Endothelial cell of umbilical vein (primary cell): ENCODE data around the gene UGT1A7. TPM values are rescaled to one million over a fixed set of nuclear protein-coding genes. Genes with fewer than 3 reads are reported as not detected.

Experiments
- BruUV-seq: library from RNA; stranded (reverse); fragments of 400-500 nt; replicated peaks from 2 replicates; lab custom pipeline; 2021; lab: Mats Ljungman, UMichigan
- CTCF ChIA-PET: fragments of 300-600, 350-600 bp; sonication (Branson Sonifier 250); formaldehyde crosslinking; loops from one replicate; lab custom pipeline; 2021; ENCODE audit warnings: antibody characterized with exemption, inconsistent platforms; lab: Charles Lee
- POLR2A ChIA-PET: fragments of 300-600, 350-600 bp; sonication (Branson Sonifier 250); formaldehyde crosslinking; loops from one replicate; lab custom pipeline; 2021; ENCODE audit warnings: antibody characterized with exemption, inconsistent platforms; lab: Charles Lee
- DNase-seq: peaks from one replicate; pipeline ENCODE4 v3.0.0-alpha.2; 2011; ENCODE audit warnings: low read depth, low spot score
- FAIRE-seq: peaks from 2 replicates; lab custom pipeline; 2011; peaks lifted over from hg19 to GRCh38; lab: Jason Lieb, UNC
- H2AFZ ChIP-seq: 2 replicates; pipeline ENCODE4 v1.6.0; 2012; ENCODE audit warnings: low read depth, low read length, control low read depth, inconsistent platforms
- H3K27ac ChIP-seq: 2 replicates; pipeline ENCODE4 v1.5.1; 2011; ENCODE audit warnings: low read depth, mild to moderate bottlenecking, control low read depth, low read length, moderate library complexity; ENCODE audit not compliant: insufficient read depth
- H3K27me3 ChIP-seq, 2 experiments: 2 replicates each; pipeline versions ENCODE4 v1.6.0 to v1.6.1; 2011; ENCODE audit warnings: low read length in 2 of 2, mixed read lengths in 1 of 2; ENCODE audit not compliant: control insufficient read depth in 2 of 2, insufficient read depth in 2 of 2
- H3K36me3 ChIP-seq, 2 experiments: 2 replicates in 1 of 2; 3 replicates in 1 of 2; pipeline ENCODE4 v1.5.1; 2011; ENCODE audit warnings: low read length in 2 of 2, mild to moderate bottlenecking in 1 of 2, moderate library complexity in 1 of 2; ENCODE audit not compliant: control insufficient read depth in 2 of 2, insufficient read depth in 2 of 2; ENCODE audit errors: extremely low read depth in 1 of 2
- H3K4me1 ChIP-seq: 3 replicates; pipeline ENCODE4 v1.5.1; 2011; ENCODE audit warnings: mild to moderate bottlenecking, low read length; ENCODE audit not compliant: control insufficient read depth, insufficient read depth; ENCODE audit errors: extremely low read depth
- H3K4me2 ChIP-seq: 2 replicates; pipeline ENCODE4 v1.6.1; 2011; ENCODE audit warnings: low read length, control low read depth, mixed read lengths; ENCODE audit not compliant: insufficient read depth
- H3K4me3 ChIP-seq, 3 experiments: fragments of 200-600 bp in 1 of 3; sonication (generic), shearing (Covaris generic) in 1 of 3; replicated peaks in 1 of 3; 2 replicates each; pipeline ENCODE4 v1.5.1; 2011 to 2016; ENCODE audit warnings: control low read depth in 3 of 3, low read length in 3 of 3, mild to moderate bottlenecking in 2 of 3, inconsistent platforms in 1 of 3, low read depth in 1 of 3, moderate library complexity in 1 of 3; ENCODE audit not compliant: insufficient read depth in 1 of 3
- H3K79me2 ChIP-seq: 2 replicates; pipeline ENCODE4 v1.6.0; 2012; ENCODE audit warnings: low read length, inconsistent platforms; ENCODE audit not compliant: control insufficient read depth, insufficient read depth
- H3K9ac ChIP-seq: replicated peaks from 2 replicates; pipeline ENCODE3; 2011; ENCODE audit warnings: low read length, control low read depth; ENCODE audit not compliant: insufficient read depth; ENCODE audit errors: extremely low read depth
- H3K9me1 ChIP-seq: replicated peaks from 3 replicates; pipeline ENCODE4 v1.6.0; 2011; ENCODE audit warnings: mild to moderate bottlenecking, low read length; ENCODE audit not compliant: control insufficient read depth, insufficient read depth; ENCODE audit errors: extremely low read depth
- H3K9me3 ChIP-seq: replicated peaks from 2 replicates; pipeline ENCODE4 v1.5.1; 2012; ENCODE audit warnings: low read length, inconsistent platforms; ENCODE audit not compliant: control insufficient read depth, insufficient read depth
- H4K20me1 ChIP-seq: replicated peaks from 2 replicates; pipeline ENCODE3; 2011; ENCODE audit warnings: mild to moderate bottlenecking, low read length; ENCODE audit not compliant: control insufficient read depth, insufficient read depth; ENCODE audit errors: extremely low read depth
- EZH2 ChIP-seq: IDR thresholded peaks from 2 replicates; pipeline ENCODE4 v1.6.1; 2012; ENCODE audit warnings: borderline replicate concordance, low read depth, mild to moderate bottlenecking, moderate library complexity, low read length, inconsistent platforms; ENCODE audit not compliant: severe bottlenecking
- FOS ChIP-seq: IDR thresholded peaks from 2 replicates; pipeline ENCODE4 v1.6.1; 2011; ENCODE audit warnings: mild to moderate bottlenecking, low read length, moderate library complexity, borderline replicate concordance; ENCODE audit not compliant: insufficient read depth
- GATA2 ChIP-seq: IDR thresholded peaks from 2 replicates; pipeline ENCODE4 v1.7.0; 2011; ENCODE audit warnings: low read depth, mild to moderate bottlenecking, moderate library complexity, mixed read lengths, low read length; ENCODE audit not compliant: insufficient read length, insufficient read depth
- JUN ChIP-seq: IDR thresholded peaks from 2 replicates; pipeline ENCODE4 v1.6.1; 2011; ENCODE audit warnings: borderline replicate concordance, low read depth; ENCODE audit not compliant: insufficient read length, insufficient read depth
- MYC ChIP-seq: IDR thresholded peaks from one replicate; pipeline ENCODE4 v1.6.1; 2011; ENCODE audit warnings: mild to moderate bottlenecking, low read depth, low read length
- POLR2A ChIP-seq: IDR thresholded peaks from 2 replicates; pipeline ENCODE4 v1.6.1; 2012; ENCODE audit warnings: low read depth, mild to moderate bottlenecking, control low read depth, low read length
- POLR2AphosphoS5 ChIP-seq: IDR thresholded peaks from 2 replicates; pipeline ENCODE4 v1.6.1; 2012; ENCODE audit warnings: low read depth, mild to moderate bottlenecking, control low read depth, low read length, moderate library complexity; ENCODE audit not compliant: insufficient read depth
- dilution Hi-C: fragments of 300-500 bp; cut with MboI; formaldehyde crosslinking; loops from one replicate; pipeline ENCODE4 v1.15.0; 2019; ENCODE audit warnings: low sequenced_read_pairs; ENCODE audit not compliant: extremely low pct_ligation_motif_present
- intact Hi-C: fragments of 100-400 bp; cut with micrococcal nuclease; formaldehyde crosslinking; loops from one replicate; pipeline ENCODE4 v1.10.0; 2022
- polyA plus RNA-seq, 4 experiments: library from polyadenylated mRNA; depleted of rRNA in 3 of 4; stranded (reverse) in 3 of 4; unstranded in 1 of 4; fragments of >200 nt; gene quantifications; 2 replicates each; pipeline versions ENCODE4 v1.2.1 to v1.2.3, GENCODE V29; 2011 to 2012; ENCODE audit warnings: missing spikeins in 1 of 4
- total RNA-seq: library from RNA; stranded (reverse); gene quantifications from 2 replicates; pipeline ENCODE4 v1.2.3, GENCODE V29; 2021
- TF ChIP-seq, protein P1 (sequence below), 2 donors: IDR thresholded peaks; 1 replicate in 1 of 2; 2 replicates in 1 of 2; pipeline ENCODE4 v1.5.1; 2011; ENCODE audit warnings: low read length in 2 of 2, mild to moderate bottlenecking in 2 of 2, moderate library complexity in 2 of 2, control low read depth in 1 of 2, inconsistent platforms in 1 of 2, low read depth in 1 of 2; ENCODE audit not compliant: insufficient read depth in 1 of 2; ENCODE audit errors: extremely low read depth in 1 of 2
- TF ChIP-seq, protein P2 (sequence below): IDR thresholded peaks from 2 replicates; pipeline ENCODE4 v1.6.1; 2011; ENCODE audit not compliant: insufficient read depth, insufficient read length

Gene UGT1A7
- total and polyA plus RNA-seq, 2 donors (not counting 3 experiments of a cell fraction or from before 2014, with no cell fraction given) = not detected

DNA sequence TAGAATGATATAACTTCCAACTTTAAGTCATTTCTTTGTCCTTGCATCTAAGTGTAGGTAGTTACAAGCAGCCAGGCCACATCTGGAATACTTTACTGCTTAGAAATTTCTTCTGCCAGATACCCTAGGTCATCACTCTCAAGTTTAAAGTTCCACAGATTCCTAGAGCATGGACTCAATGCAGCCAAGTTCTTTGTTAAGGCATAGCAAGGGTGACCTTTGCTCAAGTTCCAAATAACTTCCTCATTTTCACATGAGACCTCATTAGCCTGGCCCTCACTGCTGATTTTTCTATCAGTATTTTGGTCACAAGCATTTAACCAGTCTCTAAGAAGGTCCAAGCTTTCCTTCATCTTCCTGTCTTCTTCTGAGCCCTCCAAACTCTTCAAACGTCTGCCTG lies 17.8 kb upstream of the UGT1A7 start:
- no peaks in the 10 kb centered on the region for H3K79me2 ChIP-seq
- H3K9ac ChIP-seq = no peak overlapping the region
- H3K27me3 ChIP-seq = peaks cover 0 to 3% of the 10 kb centered on the region in 2 experiments
- H3K27ac ChIP-seq = no peak overlapping the region
- H4K20me1 ChIP-seq = no peaks in the 10 kb centered on the region
- H3K9me3 ChIP-seq = no peaks in the 10 kb centered on the region
- intact Hi-C loops (no loop called here), dilution Hi-C loops (no loop called here)
- ChIA-PET CTCF (no interaction called here), POLR2A (no interaction called here)
- TF ChIP-seq POLR2AphosphoS5 (no peak), EZH2 (no peak), JUN (no peak), POLR2A (no peak), MYC (no peak), GATA2 (no peak), FOS (no peak)
- TF ChIP-seq, protein P1, sequence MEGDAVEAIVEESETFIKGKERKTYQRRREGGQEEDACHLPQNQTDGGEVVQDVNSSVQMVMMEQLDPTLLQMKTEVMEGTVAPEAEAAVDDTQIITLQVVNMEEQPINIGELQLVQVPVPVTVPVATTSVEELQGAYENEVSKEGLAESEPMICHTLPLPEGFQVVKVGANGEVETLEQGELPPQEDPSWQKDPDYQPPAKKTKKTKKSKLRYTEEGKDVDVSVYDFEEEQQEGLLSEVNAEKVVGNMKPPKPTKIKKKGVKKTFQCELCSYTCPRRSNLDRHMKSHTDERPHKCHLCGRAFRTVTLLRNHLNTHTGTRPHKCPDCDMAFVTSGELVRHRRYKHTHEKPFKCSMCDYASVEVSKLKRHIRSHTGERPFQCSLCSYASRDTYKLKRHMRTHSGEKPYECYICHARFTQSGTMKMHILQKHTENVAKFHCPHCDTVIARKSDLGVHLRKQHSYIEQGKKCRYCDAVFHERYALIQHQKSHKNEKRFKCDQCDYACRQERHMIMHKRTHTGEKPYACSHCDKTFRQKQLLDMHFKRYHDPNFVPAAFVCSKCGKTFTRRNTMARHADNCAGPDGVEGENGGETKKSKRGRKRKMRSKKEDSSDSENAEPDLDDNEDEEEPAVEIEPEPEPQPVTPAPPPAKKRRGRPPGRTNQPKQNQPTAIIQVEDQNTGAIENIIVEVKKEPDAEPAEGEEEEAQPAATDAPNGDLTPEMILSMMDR (IDR thresholded peaks at IDR 0.05; ENCODE audit: extremely low read depth in 1 of 2, insufficient read depth in 1 of 2, low read depth in 1 of 2, low read length in 2 of 2) = no peak
- TF ChIP-seq, protein P2, sequence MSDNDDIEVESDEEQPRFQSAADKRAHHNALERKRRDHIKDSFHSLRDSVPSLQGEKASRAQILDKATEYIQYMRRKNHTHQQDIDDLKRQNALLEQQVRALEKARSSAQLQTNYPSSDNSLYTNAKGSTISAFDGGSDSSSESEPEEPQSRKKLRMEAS = no peak
- no peaks in the 10 kb centered on the region for H3K9me1 ChIP-seq
- BruUV-seq = no TSS peak
- no peak overlapping the region for H3K4me3 ChIP-seq
- H3K36me3 ChIP-seq = no peaks in the 10 kb centered on the region
- DNase-seq = no peak
- H2AFZ ChIP-seq = no peak overlapping the region
- H3K4me2 ChIP-seq = no peak overlapping the region
- no peaks in the 10 kb centered on the region for H3K4me1 ChIP-seq
- no peak for FAIRE-seq
